SKM-1 (cell line): ENCODE measurements around the gene MOSPD2.

Source experiments
- DNase-seq: peaks from one replicate; lab custom pipeline; 2025; ENCODE audit not compliant: unreplicated experiment; lab: John Stamatoyannopoulos, UW

MOSPD2 gene

DNA sequence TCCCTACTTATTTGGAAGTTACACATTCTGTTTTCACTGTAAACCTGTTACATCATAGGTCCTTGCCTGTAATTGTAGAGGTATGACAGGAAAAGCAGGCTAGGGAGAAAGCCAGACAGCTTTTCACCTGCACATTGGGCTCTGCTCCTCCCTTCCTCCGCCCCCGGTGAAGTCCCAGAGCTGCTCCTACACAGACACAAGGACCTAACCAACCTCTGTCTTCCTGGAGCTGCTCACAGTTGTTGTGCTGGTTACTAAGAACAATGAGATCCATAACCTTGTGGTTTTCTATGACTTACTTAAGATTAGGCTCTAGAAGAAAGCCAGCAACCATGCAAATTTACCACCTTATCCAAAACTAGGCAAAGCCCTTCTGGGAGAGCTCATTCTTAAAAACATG lies 40.0 kb downstream of the MOSPD2 start:
- no peak for DNase-seq

DNA sequence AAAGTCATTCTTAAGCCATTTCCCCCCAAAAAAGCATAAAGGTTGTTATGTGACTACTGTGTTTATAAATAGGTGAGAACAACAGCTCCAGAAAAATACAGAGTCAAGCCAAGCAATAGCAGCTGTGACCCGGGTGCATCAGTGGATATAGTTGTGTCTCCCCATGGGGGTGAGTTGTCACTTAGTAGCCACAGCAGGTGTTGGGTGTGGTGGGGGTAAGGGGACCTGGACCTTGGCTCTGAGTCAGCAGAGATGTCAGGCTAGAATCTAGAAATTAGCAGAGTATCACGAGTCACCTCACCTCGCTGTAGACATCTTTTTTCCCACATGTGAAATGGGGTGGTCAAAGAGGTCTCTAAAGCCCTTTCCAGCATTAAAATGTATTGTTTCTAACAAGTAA lies 42.4 kb downstream of the MOSPD2 start:
- DNase-seq, result no peak

DNA sequence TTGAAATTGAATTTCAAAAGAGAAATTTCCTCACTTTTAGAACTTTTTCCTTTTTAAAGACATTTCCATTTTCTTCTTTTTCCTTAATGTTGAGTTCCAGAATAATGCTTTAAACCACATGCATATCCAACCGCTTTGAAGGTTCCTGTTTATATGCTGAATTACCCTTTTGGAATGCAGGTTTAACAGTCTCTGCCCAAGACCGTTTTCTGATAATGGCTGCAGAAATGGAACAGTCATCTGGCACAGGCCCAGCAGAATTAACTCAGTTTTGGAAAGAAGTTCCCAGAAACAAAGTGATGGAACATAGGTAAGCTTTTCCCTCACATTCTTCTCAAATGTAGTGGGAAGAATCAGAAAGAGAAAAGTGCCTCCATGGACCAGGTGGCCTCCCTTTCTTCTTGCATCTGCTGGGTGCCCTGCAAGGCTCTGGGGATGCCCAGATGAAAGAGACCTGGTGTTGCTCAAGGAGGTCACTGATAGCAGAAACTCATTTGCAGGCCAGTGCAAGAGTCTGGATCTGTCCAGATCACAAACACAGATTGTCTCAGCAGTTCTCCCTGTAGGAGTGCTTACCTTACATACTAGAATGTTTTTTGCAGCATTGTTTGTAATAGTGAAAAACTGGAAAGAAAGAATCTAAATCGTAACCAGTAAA lies 42.9 kb downstream of the MOSPD2 start:
- DNase-seq, result no peak

DNA sequence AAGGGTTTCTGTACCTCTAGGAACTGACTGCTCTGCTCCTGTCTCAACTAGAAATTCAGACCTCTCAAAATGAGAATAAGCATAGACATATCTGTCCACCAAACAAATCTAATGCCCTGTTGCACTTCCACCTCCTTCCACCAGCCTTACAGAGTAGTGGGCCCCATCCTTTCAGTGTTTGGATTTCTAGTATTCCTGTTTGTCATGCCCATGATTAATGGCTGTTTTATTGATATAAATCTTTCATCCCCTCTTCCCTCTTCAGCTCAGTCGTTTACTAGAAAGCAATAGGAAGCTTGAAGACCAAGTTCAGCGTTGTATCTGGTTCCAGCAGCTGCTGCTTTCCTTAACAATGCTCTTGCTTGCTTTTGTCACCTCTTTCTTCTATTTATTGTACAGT lies 46.2 kb downstream of the MOSPD2 start:
- no peak for DNase-seq

DNA sequence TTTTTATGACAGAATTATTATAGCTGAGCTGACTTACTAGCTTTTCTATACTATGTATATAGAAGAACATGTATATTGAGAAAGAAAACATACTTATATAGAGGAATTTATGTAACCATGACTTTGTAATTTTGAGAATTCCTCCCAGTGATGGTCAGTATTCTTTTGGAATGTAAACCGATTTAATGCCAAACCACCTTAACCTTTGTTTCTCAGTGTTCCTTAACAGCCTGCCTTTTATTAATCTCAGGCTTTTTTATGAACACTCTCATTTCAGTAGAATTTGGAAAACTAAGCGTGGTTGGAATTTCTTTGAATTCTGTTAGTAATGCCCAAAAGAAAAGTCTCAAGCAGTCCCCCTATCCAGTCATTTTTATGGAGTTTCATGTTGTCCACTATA lies 47.0 kb downstream of the MOSPD2 start:
- no peak for DNase-seq

DNA sequence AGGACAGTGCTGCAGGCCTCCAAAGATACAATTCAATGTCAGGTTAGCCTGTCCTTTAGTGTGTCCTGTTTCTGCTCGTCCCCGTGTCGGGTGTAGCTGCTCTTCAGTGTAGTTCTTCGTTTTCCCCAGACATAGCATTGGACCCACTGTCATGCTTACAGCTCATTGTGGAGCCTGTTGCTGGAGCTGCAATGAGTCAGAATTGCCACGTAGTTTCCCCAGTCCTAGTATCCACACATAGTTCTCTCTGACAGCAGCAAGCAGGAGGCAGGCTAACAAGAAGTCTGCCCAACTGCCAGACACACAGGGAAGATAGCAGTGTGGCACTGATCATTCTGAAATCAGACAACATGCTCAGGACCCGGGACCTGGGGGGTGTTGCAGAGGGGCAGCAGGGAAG lies 49.2 kb downstream of the MOSPD2 start:
- no peak for DNase-seq

DNA sequence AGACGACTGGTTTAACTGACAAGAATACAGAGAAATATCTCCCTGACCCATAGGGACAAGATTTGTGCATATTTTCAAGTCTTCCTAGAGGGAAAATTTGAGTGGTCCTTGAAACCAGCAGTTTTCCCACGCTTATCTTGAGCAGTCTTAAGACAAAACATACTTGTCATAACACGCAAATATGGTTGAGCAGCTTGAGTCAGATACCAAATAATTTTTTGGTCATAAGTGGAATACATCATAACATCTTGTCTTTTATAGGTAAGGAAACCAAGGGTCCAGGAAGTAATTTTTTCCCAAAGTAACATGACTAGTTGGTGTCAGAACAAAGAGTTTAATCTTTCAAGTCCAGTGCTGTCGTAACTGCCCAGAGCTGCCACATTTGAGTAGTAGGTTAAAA lies 50.5 kb downstream of the MOSPD2 start:
- DNase-seq, result no peak

DNA sequence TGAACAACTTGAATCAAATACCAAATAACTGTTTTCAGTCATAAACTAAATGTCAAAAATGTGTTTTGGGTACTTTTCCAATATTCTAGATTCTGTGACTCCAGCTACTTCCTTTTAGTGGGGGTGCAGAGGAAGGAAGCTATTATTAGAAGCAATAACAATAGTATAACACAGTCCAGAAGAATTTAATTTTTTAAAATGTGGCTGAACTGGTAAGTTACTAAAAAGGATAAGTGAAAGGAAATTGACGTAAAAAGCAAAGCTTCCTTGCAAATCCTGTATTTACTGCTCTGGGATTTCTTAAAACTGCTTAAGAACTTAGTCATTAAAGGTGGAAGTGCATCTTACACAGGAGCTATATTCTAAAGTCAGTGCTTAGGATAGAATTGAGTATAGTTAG lies 53.2 kb downstream of the MOSPD2 start:
- DNase-seq, result no peak

DNA sequence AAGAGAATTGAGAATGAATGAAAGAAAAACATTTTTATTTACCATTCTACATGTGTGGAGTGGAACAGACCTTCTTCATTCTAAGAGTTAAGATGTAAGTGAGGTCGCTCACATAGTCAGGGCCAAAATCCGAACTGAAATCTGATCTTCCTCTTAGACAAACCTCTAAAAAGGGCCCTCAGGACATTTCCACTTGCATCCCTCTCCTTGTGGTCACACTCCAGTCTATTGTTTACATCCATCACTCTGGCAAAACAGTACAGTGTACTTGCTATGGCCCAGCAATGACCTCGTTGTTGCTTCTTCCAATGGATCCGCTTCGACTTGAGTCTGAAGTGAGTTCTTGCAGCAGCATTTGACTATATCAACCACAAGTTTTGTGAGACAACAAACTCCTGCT lies 54.2 kb downstream of the MOSPD2 start:
- no peak for DNase-seq

DNA sequence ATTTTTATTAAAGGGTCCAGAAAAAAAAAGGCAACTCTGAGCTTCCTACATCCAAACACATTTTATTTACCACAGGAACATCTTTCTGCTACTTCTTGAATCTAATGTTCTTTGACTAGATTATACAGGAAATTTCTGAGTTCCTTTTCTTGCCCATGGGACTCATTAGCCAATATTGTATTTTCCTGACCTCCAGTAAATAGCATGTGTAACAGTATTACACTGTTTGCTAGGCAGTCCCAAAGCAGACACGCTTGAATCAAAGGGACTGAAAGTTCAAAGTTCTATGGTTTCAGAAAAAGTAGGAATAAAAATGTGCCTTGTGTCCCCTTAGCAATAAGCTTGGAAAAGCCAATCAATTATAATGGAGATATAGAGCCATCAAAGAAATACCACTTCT lies 57.4 kb downstream of the MOSPD2 start:
- no peak for DNase-seq

DNA sequence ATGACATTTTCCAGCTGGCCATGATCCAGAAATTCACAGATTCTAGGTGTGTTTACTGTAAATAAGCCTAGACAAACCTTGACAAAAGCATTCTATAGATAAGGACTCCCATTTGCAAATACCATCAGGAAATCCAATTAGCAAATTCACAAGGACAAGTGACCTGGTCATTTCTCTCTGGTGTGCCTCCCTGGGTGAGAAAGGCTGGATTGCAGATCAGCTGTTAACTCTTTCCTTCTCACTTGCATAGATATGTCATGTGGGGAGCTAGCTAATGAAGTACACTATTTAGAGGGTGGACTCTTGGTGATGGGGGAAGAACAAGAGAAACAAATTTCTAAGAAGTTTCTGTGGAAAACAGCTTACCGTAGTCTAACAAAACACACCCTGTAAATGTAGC lies 58.9 kb downstream of the MOSPD2 start:
- DNase-seq, result no peak

DNA sequence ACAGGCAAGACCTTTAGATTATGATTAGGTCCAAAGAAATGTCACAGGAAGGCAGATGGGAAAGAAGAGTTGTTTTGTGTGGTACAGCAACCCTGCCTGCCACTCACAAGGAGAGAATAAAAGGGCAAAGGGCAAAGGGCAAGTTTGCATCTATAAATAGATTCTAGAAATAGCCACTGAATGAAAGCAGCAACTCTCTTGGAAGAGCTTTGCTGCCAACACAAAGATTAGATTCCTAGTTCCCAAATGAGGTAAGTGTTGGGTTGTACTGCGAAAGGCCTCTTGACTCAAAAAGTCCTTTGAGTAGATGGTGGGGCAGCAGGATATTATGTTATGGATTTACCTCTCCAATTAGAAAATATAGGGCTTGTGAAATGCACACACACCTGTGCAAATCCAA lies 61.2 kb downstream of the MOSPD2 start:
- no peak for DNase-seq

DNA sequence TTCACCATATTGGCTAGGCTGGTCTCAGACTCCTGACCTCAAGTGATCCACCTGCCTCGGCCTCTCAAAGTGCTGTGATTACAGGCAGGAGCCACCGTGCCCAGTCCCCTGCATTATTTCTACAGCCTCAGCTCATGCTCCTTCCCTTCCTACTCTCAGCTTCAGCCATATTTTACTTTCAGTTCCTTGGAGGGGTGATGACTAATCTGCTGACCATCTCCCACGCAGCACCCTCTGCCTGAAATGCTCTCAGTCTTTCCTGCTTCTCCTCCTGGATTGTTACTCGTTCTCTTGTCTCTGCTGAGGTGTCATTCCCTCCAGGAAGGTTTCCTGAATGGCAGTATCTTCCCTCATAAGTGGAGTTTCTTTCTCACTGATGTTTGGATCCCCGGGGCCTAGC lies 63.3 kb downstream of the MOSPD2 start:
- no peak for DNase-seq

DNA sequence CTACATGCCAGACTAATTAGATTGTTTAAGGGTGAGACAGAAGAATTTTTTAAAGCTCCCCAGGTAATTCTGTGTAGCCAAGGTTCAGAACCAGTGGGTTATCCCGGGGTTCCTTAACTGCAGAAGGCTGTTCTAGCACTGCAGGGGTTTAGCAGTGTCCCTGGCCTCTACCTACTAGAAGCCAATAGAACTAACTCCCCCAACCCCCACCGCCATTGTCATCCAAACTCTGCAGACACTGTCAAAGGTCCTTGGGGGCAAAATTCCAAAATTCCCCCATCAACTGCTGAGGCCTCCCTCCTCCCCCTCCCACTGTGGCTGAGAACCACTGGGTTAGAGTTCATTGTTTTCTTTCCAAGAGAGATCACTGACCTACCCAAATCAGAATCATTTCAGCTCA lies 66.4 kb downstream of the MOSPD2 start:
- no peak for DNase-seq

DNA sequence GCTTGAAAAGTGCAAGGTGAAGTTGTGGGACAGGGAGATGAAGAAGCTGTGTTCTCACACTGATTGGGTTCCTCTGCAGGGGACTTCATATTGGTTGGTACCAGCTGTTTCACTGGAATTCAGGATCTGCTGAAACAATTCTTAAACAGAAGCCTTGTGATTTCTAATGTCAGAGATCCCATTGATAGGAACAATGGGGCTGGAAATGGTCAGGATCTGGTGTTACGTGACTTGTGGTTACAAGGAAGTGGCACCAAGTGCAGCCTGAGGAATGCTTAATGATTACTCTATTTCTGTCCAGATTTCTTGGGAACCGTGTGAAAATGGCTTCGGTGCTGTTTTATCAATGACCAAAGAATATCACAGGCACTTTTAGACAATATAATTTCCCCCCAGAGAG lies 68.1 kb downstream of the MOSPD2 start:
- no peak for DNase-seq

DNA sequence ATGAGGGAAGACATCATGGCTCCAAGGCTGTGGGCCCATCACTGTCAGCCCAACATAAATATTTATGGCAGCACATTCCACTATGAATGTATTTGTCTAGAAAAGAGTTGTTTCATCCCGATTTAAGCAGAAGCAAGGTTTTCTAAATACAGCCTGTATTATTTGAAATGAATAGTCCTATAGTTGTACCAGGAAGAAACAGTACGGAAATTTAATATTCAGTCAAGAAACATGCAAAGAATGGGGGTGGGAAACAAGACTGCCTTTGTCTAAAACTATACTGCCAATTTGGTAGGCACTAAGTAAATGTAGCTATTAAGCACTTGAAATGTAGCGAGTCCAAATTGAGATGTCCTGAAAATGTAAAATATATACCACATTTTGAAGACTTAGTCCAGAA lies 69.1 kb downstream of the MOSPD2 start:
- no peak for DNase-seq

DNA sequence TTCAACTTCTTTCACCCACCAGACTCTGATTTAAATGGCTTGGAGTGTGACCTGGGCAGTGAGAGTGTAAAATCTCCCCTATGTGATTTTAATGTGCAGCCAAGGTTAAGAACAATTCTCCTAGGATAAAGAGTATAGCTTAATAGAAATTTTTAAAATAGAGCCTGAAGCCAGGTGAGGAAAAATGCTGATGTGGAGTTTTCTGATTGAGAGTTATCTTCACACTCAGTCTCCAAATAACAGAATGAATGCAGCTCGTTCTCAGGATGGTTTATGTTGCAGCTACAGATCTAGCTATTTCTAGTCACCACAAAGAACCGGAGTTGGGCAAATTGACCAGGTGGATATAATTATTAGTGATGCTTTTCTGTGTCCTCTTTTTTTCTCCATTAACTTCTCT lies 70.7 kb downstream of the MOSPD2 start:
- DNase-seq, result no peak

DNA sequence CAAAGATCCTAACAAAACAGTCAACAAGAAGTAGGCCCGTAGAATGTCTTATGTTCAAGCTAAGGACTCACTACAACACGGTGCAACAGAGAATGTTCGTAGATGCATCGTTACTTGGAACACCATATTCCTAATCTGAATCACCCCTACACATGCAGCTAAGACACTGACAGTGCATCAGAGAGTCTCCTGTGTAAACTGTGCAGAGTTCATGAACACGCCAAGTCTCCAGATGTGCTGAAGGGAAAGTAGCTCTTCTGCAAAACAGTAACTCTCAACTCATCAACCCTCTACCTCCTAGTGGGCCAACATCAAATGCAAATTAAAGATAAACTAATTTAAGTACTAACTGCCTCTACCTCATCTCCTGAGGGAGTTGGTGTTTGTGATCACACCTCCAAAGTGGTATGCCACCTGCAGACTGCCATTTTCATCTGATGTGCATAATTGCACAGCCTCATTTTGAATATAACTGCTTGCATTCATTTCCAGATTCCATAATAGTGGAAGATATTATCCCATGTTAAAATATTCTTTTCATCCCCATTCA lies 73.5 kb downstream of the MOSPD2 start:
- DNase-seq, result no peak

DNA sequence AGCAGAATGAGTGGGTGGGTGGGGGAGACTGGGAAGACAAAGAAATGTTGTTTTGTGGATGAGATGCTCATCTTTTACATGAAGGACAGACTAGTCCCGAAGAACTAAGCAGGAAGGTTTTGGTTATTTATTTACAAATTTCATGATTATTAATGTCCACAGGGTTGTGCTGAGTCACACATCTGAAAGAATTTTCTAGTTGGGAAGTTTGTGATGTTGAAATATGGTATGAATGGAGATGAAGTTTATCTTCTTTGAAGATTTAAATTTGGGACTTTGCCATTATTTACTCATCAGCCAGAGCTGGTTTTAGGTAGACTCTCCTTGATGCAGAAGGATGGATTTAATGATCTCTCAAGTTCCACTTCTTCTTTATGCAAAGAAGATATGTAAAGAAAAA lies 75.5 kb downstream of the MOSPD2 start:
- no peak for DNase-seq

DNA sequence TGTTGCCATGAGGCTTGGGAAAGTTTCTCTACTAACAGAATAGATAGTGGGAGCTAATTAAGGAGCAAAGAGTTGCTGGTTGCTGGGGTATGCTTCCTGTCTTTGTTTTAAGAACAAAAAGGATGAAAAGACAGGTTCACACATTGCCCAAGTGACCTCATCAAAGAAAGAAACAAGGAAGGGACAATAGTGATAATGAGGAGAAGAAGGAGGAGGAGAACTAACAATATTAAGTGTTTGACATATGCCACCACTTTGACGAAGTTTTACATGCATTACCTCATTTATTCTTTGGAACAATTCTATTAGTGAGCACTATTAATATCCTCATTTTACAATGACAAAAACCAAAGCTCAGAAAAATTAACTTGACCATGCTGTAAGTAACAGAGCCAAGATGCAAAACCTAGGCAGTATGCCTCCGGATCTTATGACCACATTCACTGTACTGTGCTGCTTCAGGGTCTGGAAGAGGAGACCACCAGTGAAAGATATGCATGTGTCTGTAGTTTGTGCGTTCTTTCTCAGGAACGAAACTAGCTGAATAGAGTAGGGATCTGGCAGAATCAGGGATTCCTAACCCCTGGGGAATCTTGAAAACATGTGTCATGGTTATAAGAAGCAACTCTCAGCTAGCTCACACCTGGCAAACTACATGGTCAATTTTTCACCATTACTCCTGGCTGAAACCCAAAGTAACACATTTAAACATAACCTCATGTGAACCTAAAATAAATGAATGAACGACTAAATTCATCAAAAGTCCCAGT lies 83.8 kb downstream of the MOSPD2 start:
- DNase-seq, result no peak

DNA sequence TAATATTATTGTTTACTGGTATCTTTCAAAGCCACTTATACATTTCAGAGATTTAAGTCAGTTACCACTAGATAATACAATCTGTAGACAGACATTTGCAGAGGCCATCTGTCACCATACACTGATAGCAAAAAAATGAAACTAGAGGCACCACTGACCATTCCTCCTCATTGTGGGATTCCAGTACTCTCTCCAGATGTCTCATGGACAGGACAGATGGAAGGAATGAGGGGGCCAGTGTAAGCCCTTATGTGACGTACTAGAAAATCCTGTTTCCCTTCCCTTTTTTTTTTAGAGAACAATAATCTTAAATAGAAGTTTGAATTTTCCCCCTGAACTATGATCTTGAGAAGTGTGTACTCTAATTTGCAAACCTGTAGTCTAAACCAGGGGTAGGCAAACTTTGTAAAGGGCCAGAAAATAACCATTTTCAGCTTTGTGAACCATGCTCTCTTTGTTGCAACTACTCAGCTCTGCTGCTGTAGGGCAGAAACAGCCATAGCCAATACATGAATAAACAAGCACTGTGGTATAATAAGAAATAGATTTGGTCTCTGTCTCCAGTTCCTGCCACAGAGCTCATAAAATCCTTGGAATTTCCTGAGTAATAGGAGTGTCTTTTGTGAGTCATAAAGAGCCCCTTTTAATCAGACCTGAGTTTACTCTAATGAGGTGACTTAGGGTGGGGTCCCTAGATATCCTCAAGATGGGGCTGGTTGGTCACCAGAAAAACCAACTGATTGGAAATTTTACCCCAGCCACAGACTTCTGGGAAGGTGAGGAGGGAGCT lies 90.4 kb downstream of the MOSPD2 start:
- no peak for DNase-seq

DNA sequence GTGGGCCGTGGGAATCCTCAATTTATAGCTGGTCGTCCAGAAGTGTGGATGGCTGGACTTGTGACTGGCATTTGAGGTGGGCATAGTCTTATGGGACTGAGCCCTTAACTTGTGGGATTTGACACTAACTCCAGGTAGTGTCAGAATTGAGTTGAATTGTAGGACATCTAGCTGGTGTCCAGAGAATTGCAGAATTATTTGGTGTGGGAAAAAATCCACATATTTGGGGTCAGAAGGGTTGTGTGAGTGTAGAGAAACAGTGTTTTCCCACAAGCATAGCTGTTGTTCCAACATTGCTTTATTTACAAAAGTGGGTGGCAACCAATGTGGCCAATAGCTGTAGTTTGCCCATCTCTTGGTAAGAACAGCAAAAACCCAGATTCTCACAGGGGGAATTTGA lies 91.3 kb downstream of the MOSPD2 start:
- no peak for DNase-seq
